ENCODE measurements around the gene IP6K3.
A peak's percentile ranks its signal among the peaks of the same experiment; 100 is the strongest.

Gene IP6K3

GRCh38 chr6:33771146-33772081 is 24.7 kb upstream of the IP6K3 start:
- H3K4me3 ChIP-seq (ENCODE audit: low read depth, low read length), result 0 out of 2 replicates have a peak overlapping the region, but pooled peaks have one; percentile 9
- TF ChIP-seq, protein P1, sequence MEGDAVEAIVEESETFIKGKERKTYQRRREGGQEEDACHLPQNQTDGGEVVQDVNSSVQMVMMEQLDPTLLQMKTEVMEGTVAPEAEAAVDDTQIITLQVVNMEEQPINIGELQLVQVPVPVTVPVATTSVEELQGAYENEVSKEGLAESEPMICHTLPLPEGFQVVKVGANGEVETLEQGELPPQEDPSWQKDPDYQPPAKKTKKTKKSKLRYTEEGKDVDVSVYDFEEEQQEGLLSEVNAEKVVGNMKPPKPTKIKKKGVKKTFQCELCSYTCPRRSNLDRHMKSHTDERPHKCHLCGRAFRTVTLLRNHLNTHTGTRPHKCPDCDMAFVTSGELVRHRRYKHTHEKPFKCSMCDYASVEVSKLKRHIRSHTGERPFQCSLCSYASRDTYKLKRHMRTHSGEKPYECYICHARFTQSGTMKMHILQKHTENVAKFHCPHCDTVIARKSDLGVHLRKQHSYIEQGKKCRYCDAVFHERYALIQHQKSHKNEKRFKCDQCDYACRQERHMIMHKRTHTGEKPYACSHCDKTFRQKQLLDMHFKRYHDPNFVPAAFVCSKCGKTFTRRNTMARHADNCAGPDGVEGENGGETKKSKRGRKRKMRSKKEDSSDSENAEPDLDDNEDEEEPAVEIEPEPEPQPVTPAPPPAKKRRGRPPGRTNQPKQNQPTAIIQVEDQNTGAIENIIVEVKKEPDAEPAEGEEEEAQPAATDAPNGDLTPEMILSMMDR (IDR thresholded peaks at IDR 0.05; ENCODE audit: low read depth, low read length), result peak; percentile 72

DNA sequence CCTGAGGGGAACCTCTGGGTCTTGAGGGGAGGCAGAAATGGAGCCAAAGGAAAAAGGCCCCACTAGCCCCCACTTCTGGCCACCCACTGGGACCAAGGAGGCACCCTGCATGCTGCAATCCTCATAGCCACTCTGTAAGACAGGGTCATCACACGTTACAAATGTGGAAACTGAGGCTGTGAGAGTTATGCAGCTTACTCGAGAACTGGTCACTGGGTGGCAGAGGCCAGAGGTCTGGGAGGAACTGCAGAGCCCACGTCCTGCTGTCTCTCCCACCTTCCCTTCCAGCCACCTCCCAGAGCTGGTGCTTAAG is 24.1 kb upstream of the IP6K3 start:
- 0 out of 2 replicates have a peak overlapping the region, but pooled peaks have one; percentile 9 for H3K4me3 ChIP-seq (ENCODE audit: low read depth, low read length)
- TF ChIP-seq, protein P1 (IDR thresholded peaks at IDR 0.05; ENCODE audit: low read depth, low read length), result no peak

DNA sequence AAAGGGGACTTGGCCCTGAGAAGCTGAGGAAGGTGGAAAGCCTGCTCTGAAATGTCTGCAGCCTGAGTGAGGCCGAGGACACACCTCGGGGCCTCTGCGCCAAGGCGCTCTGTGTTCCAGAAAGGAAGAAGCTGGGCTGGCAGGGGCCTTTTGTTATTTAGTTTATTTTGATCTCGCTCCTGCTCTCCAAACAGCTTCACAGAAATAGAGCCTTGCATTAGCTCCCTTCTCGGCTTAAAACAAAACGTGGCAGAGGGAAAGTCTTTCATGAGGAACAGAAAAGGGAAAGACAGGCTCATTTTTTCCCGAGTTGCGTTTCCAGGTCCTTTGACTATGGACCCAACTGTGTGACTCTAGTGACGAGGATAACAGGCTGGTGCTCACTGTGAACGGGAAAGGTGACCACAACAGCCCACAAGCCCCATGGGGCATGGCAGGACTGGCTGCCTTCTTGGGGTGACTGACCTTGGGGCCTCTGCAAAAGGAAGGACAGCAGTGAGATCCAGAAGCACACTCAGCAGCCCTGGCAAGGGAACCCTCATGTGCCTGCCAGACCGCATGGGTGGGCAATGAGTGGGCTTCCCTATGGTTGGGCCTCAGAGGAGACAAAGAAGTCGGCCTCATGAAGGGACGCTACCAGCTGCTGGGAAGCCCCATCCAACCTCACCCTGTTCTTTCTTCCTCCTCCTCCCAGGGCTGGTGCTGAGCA is 23.6 kb upstream of the IP6K3 start:
- TF ChIP-seq, protein P1 (IDR thresholded peaks at IDR 0.05; ENCODE audit: low read depth, low read length), result no peak
- no peak overlapping the region for H3K4me3 ChIP-seq (ENCODE audit: low read depth, low read length)

DNA sequence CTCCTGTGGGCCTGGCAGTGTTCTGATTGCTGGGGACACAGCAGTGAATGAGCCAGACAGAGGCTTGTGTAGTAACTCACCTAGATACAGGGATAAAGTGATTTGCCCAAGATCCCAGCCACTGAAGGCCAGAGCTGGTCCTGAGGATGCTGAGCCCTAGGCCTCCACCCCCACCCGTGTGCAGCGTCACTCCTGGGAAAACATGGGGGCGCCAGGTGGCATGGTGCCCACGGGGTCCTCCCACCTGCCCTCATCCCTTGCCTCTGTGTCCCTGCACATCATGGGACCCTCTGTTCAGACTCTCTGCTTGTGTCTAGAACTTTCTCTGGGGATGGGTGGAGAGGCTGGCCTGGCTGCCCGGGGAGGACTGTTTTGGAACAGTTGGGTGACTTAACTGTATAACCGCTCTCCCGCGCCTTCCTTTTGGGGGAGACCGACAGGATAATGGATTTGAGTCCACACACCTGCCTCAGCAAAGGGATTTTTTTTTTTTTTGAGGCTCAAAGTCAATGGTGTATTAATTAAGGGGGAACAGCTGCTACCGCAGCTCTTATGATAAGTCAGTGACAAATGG is 22.6 kb upstream of the IP6K3 start:
- H3K4me3 ChIP-seq (ENCODE audit: low read depth, low read length), result no peak overlapping the region
- TF ChIP-seq, protein P1 (IDR thresholded peaks at IDR 0.05; ENCODE audit: low read depth, low read length), result no peak

DNA sequence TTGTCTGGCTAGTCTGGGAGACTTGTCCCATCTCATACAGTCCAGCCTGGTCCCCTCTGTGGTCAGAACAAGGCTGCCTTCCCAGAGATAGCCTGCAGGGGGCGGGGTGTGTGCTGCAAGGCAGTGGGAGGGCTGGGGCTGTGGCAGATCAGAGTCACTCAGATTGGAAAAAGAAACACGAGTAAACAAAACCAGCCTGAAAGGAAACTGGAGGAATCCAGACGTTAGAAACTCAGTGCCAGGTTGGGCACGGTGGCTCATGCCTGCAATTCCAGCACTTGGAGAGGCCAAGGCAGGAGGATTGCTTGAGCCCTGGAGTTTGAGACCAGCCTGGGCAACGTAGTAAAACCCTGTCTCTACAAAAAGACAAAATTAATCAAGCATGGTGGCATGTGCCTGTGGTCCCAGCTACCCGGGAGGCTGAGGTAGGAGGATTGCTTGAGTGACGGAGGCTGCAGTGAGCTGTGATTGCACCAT is 22.0 kb upstream of the IP6K3 start:
- H3K4me3 ChIP-seq (ENCODE audit: low read depth, low read length), result no peak overlapping the region
- TF ChIP-seq, protein P1 (IDR thresholded peaks at IDR 0.05; ENCODE audit: low read depth, low read length), result peak; percentile 94

- TF ChIP-seq, protein P1 (IDR thresholded peaks at IDR 0.05; ENCODE audit: low read depth, low read length), result no peak
- H3K4me3 ChIP-seq (ENCODE audit: low read depth, low read length), result no peak overlapping the region
These were observed 20.5 kb upstream of the IP6K3 start for GRCh38 chr6:33766921-33767907.
